Smooth muscle cell of bladder (primary cell): Measurements from ENCODE around the gene ANO1. TPM values are rescaled to one million over a fixed set of nuclear protein-coding genes. Genes with fewer than 3 reads are reported as not detected.

ENCODE experiments used
- total RNA-seq: library from RNA; depleted of rRNA; stranded (reverse); fragments of >200 nt; gene quantifications from 2 replicates; pipeline ENCODE4 v1.2.3, GENCODE V29; 2014

The ANO1 gene
- total RNA-seq, result 0.14 TPM in 1 of 2 replicates, not detected in the other

GRCh38 chr11:70078095-70078780, at the start of gene ANO1:
Gene ANO1 (plus strand): TSS chr11:70078317. CDS start chr11:70078607, 290 bp downstream.

GRCh38 chr11:70202920-70203750, 125.0 kb downstream of the ANO1 start, which contains the start of gene FADD:
Gene FADD (plus strand): TSS chr11:70203296. CDS start chr11:70203460, 164 bp downstream.

Other genes with a start within 250 kb of the ANO1 start
- 23.3 and 28.7 TPM in 2 replicates for gene FADD, start 125.0 kb downstream of the ANO1 start, total RNA-seq
- gene PPFIA1, start 192.4 kb downstream of the ANO1 start, total RNA-seq, result 34.8 and 45.9 TPM in 2 replicates